Measurements from ENCODE around the gene IFT20. TPM values are rescaled to one million over a fixed set of nuclear protein-coding genes. Genes with fewer than 3 reads are reported as not detected.

The IFT20 gene
- total and polyA plus RNA-seq, 2 experiments from 2014 or later: 41.9 to 73.8 TPM

GRCh38 chr17:28315846-28316705 lies 19.2 kb downstream of the IFT20 start:
- DNase-seq (ENCODE audit: low read depth in 1 of 2, low spot score in 1 of 2): no peak
- Histone ChIP-seq H3K4me3 (no peak overlapping the region), H3K36me3 (no peaks in the 10 kb centered on the region), H3K9me3 (ENCODE audit: low read depth) (no peaks in the 10 kb centered on the region), H3K4me1 (ENCODE audit: low read depth) (peaks cover 13% of the 10 kb centered on the region), H3K27me3 (no peaks in the 10 kb centered on the region), H3K27ac (no peak overlapping the region)
- TF ChIP-seq CTCF (IDR thresholded peaks at IDR 0.05; ENCODE audit: low read depth, low read length): no peak

- H3K27me3 ChIP-seq: no peaks in the 10 kb centered on the region
- H3K36me3 ChIP-seq: no peaks in the 10 kb centered on the region
- H3K27ac ChIP-seq: no peak overlapping the region
- TF ChIP-seq CTCF (IDR thresholded peaks at IDR 0.05; ENCODE audit: low read depth, low read length): no peak
- DNase-seq (ENCODE audit: low read depth in 1 of 2, low spot score in 1 of 2): no peak
- peaks cover 4% of the 10 kb centered on the region for H3K4me1 ChIP-seq (ENCODE audit: low read depth)
- no peak overlapping the region for H3K4me3 ChIP-seq
- H3K9me3 ChIP-seq (ENCODE audit: low read depth): no peaks in the 10 kb centered on the region
Measured at GRCh38 chr17:28313841-28314240, 21.4 kb downstream of the IFT20 start.

DNA sequence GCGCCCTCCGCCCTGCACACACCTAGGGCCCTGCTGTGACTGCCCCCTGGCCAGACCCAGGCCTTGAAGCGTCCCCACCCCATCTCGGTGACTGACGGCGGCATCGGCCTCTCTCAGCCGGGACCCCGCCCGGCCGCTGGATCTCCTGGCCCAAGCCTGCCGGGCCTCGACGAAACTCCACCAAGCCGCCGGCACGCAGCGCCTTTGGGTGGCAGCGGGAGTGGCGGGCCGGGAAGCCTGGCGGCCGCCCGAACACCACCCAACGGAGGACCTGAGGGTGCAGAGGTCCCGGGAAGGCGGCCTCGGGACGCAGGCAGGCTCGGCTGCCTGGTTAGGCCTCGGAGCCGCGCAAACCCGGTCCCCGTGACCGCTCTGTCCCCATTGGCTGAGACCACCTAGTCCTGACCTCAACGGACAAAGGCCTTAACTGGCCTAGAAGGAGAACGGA lies 28.3 kb downstream of the IFT20 start:
- H3K9me3 ChIP-seq (ENCODE audit: low read depth): no peaks in the 10 kb centered on the region
- DNase-seq (ENCODE audit: low read depth in 1 of 2, low spot score in 1 of 2): peak in 1 of 2 donors; percentile 6
- no peak overlapping the region for H3K27ac ChIP-seq
- H3K27me3 ChIP-seq: no peaks in the 10 kb centered on the region
- no peak overlapping the region for H3K4me3 ChIP-seq
- TF ChIP-seq CTCF (IDR thresholded peaks at IDR 0.05; ENCODE audit: low read depth, low read length): no peak
- no peaks in the 10 kb centered on the region for H3K4me1 ChIP-seq (ENCODE audit: low read depth)
- H3K36me3 ChIP-seq: no peaks in the 10 kb centered on the region

DNA sequence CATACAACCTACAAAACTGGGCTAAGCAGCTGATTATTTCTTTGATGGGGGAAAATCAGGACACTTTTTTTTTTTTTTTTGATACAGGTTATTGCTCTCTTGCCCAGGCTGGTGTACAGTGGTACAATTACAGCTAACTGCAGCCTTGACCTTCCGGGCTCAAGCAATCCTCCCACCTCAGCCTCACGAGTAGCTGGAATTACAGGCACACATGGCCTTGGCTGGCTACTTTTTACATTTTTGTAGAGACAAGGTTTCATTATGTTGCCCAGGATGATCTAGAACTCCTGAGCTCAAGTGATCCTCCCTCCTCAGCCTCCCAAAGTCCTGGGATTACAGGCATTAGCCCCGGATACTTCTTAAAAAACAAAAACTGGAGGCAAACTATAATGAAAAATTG lies 36.8 kb downstream of the IFT20 start:
- TF ChIP-seq CTCF (IDR thresholded peaks at IDR 0.05; ENCODE audit: low read depth, low read length): no peak
- H3K27ac ChIP-seq: no peak overlapping the region
- H3K36me3 ChIP-seq: no peaks in the 10 kb centered on the region
- H3K4me3 ChIP-seq: no peak overlapping the region
- no peaks in the 10 kb centered on the region for H3K27me3 ChIP-seq
- no peak for DNase-seq (ENCODE audit: low read depth in 1 of 2, low spot score in 1 of 2)
- no peaks in the 10 kb centered on the region for H3K9me3 ChIP-seq (ENCODE audit: low read depth)
- H3K4me1 ChIP-seq (ENCODE audit: low read depth): no peaks in the 10 kb centered on the region

- no peaks in the 10 kb centered on the region for H3K4me1 ChIP-seq (ENCODE audit: low read depth)
- H3K4me3 ChIP-seq: no peak overlapping the region
- no peak for TF ChIP-seq CTCF (IDR thresholded peaks at IDR 0.05; ENCODE audit: low read depth, low read length)
Measured at GRCh38 chr17:28295677-28296578, 39.3 kb downstream of the IFT20 start.

More at GRCh38 chr17:28295677-28296578, 39.3 kb downstream of the IFT20 start:
- H3K27me3 ChIP-seq: no peaks in the 10 kb centered on the region
- no peak overlapping the region for H3K27ac ChIP-seq
- no peaks in the 10 kb centered on the region for H3K9me3 ChIP-seq (ENCODE audit: low read depth)
- no peaks in the 10 kb centered on the region for H3K36me3 ChIP-seq
- DNase-seq (ENCODE audit: low read depth in 1 of 2, low spot score in 1 of 2): no peak
